COLO668 (cell line): ENCODE results near the gene CHI3L1.
A peak's percentile ranks its signal among the peaks of the same experiment; 100 is the strongest.

Source experiments
- DNase-seq: peaks from one replicate; lab custom pipeline; 2025; ENCODE audit not compliant: unreplicated experiment; lab: John Stamatoyannopoulos, UW

The CHI3L1 gene

DNA sequence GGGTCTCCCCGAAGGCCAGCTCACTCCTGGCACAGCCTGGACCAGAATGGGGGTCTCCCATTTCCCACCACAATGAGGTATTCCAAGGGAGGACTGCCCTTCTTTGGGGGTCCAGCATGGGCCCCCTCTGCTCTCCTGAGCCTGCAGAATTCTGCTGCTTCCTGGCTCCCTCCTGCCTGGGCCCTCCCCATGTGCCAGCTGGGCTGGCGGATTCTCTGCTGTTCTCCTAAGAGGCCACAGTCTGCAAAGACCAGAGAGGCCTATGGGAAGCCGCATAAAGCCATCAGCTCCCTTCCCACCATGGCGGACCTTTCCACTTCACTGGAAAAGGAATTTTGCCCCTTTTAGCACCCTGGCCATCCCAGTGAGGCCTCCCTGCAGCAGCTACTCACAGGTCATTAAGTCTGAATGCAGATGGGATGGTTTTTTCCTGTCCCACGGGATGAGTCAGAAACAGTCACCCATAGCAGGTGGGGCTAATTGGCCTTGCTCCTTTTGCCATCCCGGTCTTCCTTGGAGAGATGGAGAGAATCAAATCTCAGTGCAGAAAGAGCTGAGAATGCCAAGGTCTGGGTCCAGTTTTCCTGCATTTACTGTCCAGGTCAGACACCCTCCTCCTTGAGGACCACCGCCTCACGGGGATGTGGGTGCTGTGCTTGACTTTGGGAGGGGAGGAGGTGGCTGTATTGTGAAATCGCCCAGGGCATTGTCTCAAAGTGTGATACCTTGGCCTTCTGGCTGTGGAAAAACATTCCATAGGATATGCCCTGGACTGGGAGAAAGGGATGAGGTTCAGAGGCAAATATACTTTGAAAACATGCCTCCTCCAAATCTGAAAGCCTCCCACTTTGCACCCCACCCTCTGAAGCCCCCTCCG is 34.1 kb downstream of the CHI3L1 start:
- DNase-seq = peak; percentile 58

DNA sequence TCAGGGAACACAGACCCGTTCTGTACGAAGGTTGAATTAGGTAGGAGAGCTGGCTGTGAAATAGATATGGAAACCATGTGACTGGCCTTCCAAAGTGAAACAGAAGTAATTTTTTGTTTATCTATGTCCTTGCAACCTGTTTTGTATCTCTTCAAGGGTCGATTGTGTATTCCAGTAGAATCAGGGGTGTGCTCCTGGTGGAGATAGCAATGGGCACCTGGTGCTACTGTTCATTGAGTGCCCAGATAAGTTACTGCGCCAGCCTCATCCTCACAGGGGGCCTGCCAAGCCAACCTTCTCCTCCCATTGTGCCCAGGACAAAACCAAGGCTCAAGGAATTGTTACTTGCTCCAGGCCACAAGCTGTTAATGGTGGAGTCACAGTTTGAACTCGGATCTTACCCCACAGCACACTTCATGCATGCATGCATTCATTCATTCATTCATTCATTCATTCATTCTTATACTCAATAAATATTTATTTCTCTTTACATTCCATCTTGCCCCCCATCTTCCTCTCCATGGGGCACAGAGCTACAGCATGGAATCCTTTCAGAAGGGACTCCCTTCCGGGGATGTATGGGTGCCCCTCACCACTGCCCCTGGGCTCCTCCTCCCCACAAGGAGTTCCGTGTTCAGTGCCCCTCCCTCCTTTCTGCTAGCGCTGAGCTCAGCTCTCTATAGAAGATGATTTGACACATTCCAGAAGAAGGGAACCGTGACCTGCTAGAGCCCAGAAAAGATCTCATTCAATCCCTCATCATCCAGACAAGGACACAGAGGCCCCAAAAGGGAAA is 34.9 kb downstream of the CHI3L1 start:
- no peak for DNase-seq

DNA sequence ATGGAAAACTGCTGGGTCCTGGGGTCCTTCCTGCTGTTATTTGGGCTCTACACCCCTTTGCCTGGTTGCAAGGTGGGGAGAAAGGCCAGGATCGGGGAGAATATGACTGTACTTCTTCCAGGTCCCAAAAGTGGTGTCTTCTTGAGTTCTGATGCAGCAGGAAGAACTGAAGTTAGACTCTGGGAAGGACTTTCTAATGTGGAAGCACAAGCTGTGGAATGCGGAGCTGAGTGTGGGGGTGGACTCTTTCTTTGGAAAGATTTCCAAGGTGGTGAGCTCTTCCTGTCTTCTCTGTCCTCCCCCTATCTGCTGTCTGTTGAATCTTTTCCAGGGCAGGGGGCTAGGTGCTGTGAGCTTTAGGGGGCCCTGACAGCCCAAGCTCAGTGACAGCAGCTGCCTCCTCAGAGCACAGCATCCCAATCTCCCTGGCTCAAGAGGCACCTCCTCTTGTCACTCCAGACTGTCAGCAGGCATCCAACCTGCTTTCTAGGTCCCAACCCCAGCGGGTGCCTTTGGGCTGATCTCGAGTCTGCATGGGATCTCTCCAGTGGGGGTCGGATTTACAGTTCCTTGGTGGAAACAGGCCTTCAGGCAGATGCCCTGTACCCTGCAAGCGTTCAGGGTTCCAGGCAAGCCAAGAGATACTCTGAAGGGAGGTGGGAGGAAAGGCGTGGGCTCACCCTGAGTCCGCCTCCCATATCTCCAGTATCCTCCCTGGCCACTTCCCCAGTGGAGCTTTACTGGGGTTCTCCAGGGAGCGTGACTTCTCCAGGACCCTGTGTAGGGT is 35.8 kb downstream of the CHI3L1 start:
- DNase-seq = no peak

DNA sequence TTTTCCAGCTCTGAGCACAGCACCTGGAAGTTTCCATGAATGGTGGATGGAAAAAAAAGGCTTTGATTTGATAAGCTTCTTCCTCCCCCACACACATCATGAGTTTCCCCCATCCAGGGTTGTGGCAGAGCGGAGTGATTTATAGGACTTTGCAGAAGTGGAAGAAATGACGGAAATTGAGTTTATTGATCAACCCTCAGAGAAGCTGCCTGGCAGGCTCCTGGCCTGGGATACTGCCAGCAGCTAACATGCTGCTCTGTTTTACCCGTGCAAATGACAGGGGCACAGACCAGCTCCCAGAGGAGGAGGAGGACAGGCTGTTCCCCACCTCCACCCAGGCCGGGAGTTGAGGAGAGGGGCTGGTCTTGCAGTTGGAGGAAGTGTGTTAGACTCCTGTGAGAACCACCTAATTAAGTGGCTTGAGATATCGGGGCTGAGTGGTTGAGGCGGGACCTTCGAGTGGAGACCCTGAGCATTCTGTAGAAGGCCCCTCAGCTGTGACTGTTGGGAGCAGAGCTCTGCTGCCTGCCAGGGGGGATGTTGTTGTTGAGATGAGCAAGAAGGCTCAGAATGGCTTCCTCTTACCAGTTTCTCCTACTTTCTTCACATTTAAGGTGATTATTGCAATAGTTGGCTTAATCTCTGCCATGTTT is 37.2 kb downstream of the CHI3L1 start:
- no peak for DNase-seq

DNA sequence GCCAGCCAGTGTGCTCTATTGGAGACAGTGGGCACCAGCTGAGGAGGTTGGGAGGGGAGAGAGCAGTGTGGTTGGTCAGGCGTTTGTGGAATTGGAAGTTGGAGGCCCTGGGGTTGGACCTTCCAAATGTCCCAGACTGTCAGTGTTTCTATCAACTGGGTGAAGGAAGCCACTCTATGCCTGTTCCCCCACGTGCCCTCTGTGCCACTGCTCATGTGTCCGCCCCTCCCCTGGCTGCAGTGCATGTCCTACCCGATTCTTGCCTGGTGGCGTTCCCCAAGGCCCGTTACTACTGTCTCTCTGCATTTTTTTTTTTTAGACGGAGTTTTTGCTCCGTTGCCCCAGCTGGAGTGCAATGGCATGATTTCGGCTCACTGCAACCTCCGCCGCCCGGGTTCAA is 37.9 kb downstream of the CHI3L1 start:
- no peak for DNase-seq

DNA sequence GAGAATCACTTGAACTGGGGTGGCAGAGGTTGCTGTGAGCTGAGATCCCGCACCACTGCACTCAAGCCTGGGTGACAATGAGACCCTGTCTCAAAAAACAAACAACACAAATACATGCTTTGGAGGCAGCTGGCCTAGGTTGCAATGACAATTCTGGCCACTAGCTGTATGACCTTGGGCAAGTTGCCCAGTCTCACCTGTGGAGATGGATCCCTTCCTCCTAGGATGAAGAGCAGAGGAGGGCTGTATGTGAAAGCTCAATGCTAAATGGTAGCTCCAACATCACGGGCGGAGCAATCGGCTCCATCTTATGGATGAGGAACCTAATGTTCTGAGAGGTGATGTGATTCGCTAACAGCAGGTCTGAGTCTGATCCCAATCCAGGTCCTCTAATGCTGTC is 38.4 kb downstream of the CHI3L1 start:
- DNase-seq = peak; percentile 28

DNA sequence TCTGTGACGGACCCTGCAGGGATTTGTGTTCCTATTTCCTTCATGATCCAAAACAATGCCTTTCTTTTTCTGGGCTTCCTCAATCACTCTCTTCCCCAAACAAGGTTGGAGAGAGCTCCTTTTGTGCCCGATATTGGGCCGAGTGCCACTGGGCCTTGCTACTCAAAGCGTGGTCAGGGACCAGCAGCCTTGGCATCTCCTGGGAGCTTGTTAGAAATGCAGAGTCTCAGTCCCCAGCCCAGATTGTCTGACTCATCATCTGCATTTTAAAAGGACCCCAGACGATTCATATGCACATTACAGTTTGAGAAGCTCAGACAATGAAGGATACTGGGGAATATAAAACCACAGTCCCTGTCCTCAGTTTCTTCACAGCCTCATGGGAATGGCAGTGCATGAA is 39.1 kb downstream of the CHI3L1 start:
- no peak for DNase-seq

DNA sequence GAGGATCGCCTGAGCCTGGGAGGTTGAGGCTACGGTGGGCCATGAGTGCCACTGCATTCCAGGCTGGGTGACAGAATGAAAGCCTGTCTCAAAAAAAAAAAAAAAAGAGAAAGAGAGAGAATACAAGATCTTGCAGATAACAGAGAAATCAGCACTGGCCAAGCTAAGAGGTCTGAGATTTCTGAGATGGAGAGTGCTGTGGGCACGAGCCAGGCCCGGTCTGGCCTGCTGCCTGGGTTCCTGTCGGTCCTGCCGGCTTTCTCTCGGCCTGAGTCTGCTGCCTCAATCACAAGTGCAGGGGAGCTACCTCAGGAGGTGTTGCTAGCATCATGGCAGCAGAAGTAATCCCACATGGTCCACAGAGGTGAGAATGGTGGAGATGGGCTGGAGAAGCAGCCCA is 40.0 kb downstream of the CHI3L1 start:
- no peak for DNase-seq

DNA sequence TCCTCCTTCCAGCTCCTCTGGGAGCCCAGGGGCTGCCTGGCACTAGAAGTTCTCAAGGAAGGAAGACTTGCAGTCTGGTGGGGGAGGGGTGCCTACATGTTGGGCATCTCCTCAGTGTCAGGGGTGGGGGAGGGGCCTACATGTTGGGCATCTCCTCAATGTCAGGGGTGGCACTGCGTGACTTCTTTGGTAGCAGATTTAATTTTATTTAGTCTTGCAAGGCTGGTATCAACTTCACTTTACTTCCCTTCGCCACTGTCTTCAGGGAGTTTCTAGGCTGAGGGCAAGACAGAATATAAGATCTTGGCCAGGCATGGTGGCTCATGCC is 40.5 kb downstream of the CHI3L1 start:
- no peak for DNase-seq

DNA sequence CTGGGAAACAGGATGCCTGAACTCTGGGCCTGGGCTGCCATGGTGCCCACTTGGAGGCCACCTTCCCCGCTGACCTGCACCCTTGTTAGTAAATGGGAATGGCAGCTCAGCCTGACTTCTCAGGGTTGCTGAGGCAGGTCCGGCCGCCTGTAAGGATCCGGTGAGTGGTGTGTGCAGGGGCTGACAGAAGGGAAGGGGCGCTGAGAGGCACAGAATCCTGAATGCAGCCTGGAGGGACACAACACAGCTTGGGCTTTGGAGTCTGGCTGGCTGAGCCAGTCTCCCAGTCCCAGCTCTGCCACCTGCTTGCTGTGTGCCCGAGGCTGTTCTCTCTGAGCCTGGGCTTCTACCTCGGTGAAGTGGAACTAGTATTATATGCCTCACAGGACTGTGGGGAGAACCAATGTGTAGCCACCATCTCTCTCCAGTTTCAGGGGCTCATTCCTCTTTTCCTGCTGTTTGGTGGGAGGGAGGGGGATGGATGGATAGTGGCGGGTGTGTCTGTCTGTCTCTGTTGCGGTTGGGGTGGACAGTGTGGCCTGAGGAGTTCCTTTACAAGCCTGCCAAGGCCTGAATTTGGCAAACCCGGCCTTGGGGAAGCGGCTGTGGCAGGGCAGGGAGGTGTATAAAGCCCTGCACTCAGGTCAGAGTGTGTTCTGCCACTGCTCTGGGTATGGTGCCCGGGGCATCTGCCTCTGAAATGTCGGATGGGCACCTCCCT is 41.0 kb downstream of the CHI3L1 start:
- peak; percentile 14 for DNase-seq

DNA sequence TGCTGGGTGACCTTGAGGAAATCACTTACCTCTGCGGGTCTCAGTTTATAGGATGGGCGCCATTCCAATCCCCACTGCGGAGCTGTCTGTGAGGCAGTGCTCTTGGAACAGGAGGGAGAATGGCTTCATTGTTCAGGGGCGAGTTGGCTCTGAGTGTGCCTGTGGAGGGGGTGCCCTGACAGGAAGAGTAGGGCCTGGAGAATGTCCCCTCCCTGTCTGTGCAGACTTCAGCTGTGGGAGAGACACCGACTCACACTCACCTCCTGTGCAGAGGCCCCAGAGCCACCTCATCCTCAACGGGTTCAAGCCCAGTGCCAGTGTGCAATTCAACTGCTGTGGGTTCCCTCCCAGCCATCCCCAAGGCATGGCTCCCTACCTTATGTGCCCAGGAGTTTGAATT is 41.8 kb downstream of the CHI3L1 start:
- DNase-seq = no peak

DNA sequence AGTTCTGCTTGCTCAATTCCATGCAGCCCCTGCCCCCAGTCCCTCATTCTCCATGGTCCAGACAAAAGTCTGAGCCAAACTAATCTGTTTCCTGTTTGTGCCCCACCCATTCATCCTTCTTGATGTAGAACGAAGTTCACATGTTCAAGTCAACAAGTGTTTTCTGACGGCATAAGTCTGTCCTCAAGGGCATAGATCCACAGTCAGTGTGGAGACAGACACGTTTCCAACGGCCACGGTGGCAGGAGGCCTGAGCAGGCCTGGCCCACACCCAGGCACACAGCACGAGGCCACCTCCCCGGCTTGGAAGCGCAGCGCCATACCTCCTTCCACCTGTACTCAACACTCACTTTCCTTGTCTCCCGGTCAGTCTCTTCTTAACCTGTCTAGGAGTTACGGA is 42.9 kb downstream of the CHI3L1 start:
- DNase-seq = no peak

DNA sequence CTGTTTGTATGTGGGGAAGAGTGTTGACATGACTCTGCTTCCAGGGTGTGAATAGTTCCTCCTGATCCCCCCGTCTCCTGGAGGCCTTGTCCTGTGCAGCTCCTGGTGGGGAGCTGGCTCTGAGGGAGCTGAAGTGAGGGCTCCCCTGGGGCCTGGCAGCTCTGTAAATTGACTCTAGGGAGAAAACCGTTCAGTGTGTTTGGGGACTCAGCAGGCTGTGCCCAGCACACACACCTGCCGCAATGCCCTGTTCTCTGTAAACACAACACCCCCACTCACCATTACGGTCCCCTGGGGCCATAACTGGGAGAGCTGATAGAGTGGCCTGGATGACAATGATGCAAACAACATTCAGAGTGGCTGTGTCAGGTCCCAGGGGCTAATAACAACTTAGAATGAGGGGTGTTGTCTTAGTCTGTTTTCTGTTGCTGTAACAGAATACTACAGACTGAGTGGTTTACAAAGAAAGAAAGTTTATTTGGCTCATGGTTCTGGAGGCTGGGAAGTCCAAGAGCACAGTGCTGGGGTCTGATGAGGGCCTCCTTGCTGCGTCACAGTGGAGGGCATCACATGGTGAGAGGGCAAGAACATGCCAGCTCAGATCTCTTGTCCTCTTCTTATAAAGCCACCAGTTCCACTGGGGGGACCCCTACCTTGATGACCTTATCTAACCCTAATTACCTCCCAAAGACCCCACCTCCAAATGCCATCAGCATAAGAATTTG is 43.7 kb downstream of the CHI3L1 start:
- peak; percentile 91 for DNase-seq

DNA sequence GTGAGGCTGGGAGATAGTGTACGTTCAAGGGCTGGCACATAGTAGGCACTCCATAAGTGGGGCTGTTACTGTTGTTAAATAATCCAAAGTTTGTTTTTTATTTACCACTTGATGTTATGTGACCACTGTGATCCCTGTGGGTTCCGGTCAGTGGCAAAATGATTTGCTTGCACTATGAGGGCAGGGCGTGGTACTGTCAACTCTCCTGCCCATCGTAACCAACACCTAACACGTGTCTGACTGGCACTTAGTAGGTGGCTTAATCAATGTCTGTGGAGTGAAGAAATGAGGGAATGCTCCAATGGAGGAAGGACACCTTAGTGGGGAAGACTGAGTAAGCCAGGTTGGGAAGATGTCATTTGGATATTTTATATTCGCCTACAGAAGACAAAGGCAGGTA is 44.4 kb downstream of the CHI3L1 start:
- no peak for DNase-seq

DNA sequence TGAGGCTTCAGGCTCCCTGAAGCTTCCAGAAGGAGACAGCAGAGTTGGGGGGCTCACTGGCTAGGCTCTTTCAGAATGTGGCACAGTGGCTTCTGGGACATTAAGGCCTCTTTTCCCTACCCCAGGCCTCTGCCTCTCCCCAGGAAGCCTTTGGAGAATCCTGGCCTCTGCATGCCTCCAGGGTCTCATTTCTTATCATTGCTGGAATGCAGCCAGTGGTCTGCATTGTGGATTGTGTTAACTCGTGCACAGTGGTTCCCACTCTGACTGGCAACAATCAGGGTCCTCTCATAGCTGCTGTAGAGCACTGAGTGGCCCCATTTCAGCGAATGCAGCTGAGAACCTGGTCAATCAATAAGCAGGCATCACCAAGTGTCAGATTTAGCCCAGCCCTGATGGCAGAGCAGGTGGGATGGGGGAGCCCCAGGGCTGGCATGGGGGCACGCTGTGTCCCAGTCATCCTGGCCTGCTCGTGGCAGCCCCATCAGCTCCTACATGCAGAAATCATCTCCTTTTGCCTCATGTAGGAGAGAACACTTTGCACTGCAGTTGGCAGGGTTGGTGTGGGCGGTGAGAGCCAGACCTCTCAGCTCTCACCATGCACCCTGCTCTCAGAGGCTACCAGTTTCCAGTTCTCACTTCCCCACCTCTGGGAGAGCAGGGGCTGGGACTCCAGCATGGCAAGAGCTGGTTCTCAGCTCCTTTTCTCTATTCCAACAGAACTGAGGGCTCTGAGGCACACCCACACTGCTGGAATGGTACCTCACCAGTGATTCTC is 45.6 kb downstream of the CHI3L1 start:
- no peak for DNase-seq

DNA sequence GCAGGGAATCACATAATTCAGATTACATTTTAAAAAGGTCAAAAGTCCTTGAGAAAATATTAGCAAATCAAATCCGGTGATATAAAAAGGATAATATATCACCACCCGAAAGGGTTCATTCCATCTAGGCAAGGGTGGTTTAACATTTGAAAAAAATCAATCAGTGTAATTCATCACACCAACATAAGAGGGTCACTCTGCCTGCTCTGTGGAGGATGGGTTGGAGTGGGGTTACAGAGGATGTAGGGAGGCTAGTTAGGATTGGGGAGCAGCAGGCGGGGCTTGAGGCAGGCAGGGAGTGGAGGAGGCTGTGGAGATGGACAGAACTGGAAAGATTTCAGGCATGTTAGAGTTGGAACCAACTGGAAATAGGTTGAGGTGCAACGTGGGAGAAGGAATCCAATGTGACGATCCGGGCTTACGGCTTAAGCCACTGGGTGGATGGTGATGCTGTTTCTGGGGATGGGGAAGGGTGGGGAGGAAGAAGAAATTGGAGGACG is 46.5 kb downstream of the CHI3L1 start:
- DNase-seq = no peak

DNA sequence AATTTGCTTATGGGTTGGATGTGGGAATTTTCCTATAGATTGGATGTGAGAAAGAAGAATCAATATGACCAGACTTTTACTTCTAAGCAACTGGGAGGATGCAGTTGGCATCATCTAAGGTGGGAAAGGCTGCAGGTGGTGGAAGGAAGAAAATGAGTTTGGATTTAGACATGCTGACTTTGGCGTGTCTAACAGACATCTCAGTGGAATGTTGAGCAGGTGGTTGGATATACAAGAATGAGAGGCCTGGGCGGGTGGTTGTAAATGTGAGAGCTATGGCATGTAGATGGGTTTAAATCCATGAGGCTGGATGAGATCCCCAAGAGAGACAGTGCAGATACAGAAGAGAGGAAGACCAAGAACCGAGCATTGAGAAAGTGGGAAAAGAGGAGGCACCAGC is 48.4 kb downstream of the CHI3L1 start:
- DNase-seq = no peak

DNA sequence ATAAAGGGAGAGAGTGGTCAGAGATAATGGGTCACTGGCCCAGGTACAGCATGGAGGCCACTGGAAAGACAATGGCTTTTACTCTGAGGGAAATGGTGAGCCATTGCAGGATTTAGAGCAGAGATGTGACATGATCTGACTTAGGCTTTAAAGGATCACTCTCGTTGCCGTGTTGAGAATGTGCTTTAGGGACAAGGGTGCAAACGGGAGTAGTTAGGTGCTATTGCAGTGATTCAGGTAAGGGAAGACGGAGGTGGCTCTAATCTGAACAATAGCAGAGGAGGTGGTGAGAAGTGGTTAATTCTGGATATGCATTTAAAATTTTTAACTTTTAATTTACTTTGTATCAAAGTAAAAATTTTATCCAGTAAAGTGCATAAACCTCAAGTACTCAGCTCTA is 49.2 kb downstream of the CHI3L1 start:
- DNase-seq = no peak
